HL-60/S4 treated with phorbol 12-myristate 13-acetate at 8.2 ng/mL for 4 days and 3 days (cell line): ENCODE data around the gene SMIM10L2A.
"Not testable (repeated sequence)": the region's sequence is repeated elsewhere in the genome, so short reads cannot be mapped to it uniquely, and the experiment has no call there.

ENCODE experiments used
- in situ Hi-C: fragments of 300-500 bp; cut with MboI; formaldehyde crosslinking; loops from 2 replicates; pipeline ENCODE4 v1.15.0; 2022; ENCODE audit warnings: low sequenced_read_pairs

SMIM10L2A gene

GRCh38 chrX:135449637-135450550 is 28.1 kb downstream of the SMIM10L2A start:
- in situ Hi-C loops: no loop called here

- in situ Hi-C loops: no loop called here
Measured at GRCh38 chrX:135453381-135453780, 31.6 kb downstream of the SMIM10L2A start.

- in situ Hi-C loops: no loop called here
Measured at GRCh38 chrX:135454816-135455215, 33.1 kb downstream of the SMIM10L2A start.

- in situ Hi-C loops: not testable (repeated sequence)
Measured at GRCh38 chrX:135461756-135462155, 40.0 kb downstream of the SMIM10L2A start.

GRCh38 chrX:135463937-135464336 is 42.2 kb downstream of the SMIM10L2A start:
- in situ Hi-C loops: no loop called here

- in situ Hi-C loops: no loop called here
Measured at GRCh38 chrX:135476378-135476777, 54.6 kb downstream of the SMIM10L2A start.

- in situ Hi-C loops: no loop called here
Measured at GRCh38 chrX:135477576-135477975, 55.8 kb downstream of the SMIM10L2A start.
